Measurements from ENCODE around the gene PIGT. TPM values are rescaled to one million over a fixed set of nuclear protein-coding genes. Genes with fewer than 3 reads are reported as not detected.

Gene PIGT
- total RNA-seq, 1 experiment from 2014 or later, result 101 TPM

DNA sequence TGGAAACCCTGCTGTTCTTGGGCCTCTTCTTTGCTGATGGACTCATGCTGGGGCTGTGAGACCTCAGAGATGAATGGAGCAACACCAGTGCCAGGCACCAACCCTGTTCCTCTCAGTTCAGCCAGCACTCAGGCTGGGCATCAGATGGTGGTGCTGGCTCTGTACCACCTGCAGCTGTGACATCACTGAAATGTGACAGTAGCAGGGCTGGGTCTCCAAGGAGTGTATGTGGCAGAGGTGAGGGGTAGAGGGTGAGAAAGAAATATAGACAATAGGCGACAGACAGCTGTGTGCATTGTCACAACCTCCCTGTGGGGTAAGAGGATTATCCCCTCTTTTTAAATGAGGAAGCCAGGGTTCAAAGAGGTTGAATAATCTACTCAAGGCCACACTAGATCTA, 37.8 kb upstream of the PIGT start, which contains the start of gene TP53TG5:
TSS of gene TP53TG5 (minus strand) at position 135 of the 400 bp plus-strand sequence. CDS start at position 46, 89 bp downstream.
- no peak within 1 kb of the TSS for H3K4me2 ChIP-seq
- DNase-seq, result no peak
- ChIA-PET CTCF (no interaction called here), POLR2A (ENCODE audit: unreplicated experiment) (no interaction called here)
- H4K20me1 ChIP-seq (ENCODE audit: insufficient read depth), result no peaks in the 10 kb centered on the region
- intact Hi-C loops (cut with micrococcal nuclease; ENCODE audit: unreplicated experiment), result no loop called here
- no peaks in the 10 kb centered on the region for H3K36me3 ChIP-seq (ENCODE audit: low read depth)
- no peaks in the 10 kb centered on the region for H3K9me3 ChIP-seq (ENCODE audit: insufficient read depth, low read depth)
- H3K4me1 ChIP-seq (replicated peaks; ENCODE audit: insufficient read depth), result no peaks in the 10 kb centered on the region
- H3F3A ChIP-seq (ENCODE audit: insufficient read depth, low read depth), result no peaks in the 10 kb centered on the region; the same call in 1 of the 2 replicates
- no peaks in the 10 kb centered on the region for H3K27me3 ChIP-seq (ENCODE audit: insufficient read depth, low read depth)
- H3K79me2 ChIP-seq (ENCODE audit: low read depth), result no peaks in the 10 kb centered on the region
- H3K4me3 ChIP-seq, result no peak within 1 kb of the TSS
- no peak for TF ChIP-seq EZH2 (IDR thresholded peaks at IDR 0.05; ENCODE audit: low read depth)
- TF ChIP-seq, protein P1, sequence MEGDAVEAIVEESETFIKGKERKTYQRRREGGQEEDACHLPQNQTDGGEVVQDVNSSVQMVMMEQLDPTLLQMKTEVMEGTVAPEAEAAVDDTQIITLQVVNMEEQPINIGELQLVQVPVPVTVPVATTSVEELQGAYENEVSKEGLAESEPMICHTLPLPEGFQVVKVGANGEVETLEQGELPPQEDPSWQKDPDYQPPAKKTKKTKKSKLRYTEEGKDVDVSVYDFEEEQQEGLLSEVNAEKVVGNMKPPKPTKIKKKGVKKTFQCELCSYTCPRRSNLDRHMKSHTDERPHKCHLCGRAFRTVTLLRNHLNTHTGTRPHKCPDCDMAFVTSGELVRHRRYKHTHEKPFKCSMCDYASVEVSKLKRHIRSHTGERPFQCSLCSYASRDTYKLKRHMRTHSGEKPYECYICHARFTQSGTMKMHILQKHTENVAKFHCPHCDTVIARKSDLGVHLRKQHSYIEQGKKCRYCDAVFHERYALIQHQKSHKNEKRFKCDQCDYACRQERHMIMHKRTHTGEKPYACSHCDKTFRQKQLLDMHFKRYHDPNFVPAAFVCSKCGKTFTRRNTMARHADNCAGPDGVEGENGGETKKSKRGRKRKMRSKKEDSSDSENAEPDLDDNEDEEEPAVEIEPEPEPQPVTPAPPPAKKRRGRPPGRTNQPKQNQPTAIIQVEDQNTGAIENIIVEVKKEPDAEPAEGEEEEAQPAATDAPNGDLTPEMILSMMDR (conservative IDR thresholded peaks at IDR 0.05), result no peak
- no TSS peak for BruUV-seq (replicated peaks)
- no peaks in the 10 kb centered on the region for H3K9me2 ChIP-seq (ENCODE audit: insufficient read depth)
- no peak within 1 kb of the TSS for H2AFZ ChIP-seq
- no peak within 1 kb of the TSS for H3K27ac ChIP-seq

DNA sequence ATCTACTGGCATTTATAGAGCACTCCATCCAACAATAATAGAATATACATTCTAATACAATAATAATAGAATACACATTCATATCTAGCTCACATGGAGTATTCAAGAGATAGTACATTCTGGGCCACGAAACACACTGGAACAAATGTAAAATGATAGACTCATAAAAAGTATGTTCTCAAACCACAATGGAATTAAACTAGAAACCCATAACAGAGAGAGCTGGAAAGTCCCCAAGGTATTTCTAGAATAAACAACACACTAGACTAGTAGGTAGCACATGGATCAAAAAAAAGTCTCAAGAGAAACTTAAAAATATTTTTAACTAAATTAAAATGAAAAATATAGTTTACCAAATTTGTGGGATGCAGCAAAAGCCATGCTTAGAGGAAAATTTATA, 28.7 kb upstream of the PIGT start:
- no peaks in the 10 kb centered on the region for H3K79me2 ChIP-seq (ENCODE audit: low read depth)
- H3K4me1 ChIP-seq (replicated peaks; ENCODE audit: insufficient read depth), result no peaks in the 10 kb centered on the region
- H2AFZ ChIP-seq, result no peak overlapping the region
- no peaks in the 10 kb centered on the region for H4K20me1 ChIP-seq (ENCODE audit: insufficient read depth)
- no peak overlapping the region for H3K27ac ChIP-seq
- ChIA-PET CTCF (interaction anchor here (0.6 kb wide), 1 partner anchor 52 kb away, joined by 3 read pairs; no protein-coding TSS in a partner anchor), POLR2A (ENCODE audit: unreplicated experiment) (no interaction called here)
- H3K4me3 ChIP-seq, result no peak overlapping the region
- intact Hi-C loops (cut with micrococcal nuclease; ENCODE audit: unreplicated experiment), result no loop called here
- no peaks in the 10 kb centered on the region for H3K9me3 ChIP-seq (ENCODE audit: insufficient read depth, low read depth)
- no peaks in the 10 kb centered on the region for H3K36me3 ChIP-seq (ENCODE audit: low read depth)
- no peak for TF ChIP-seq EZH2 (IDR thresholded peaks at IDR 0.05; ENCODE audit: low read depth)
- TF ChIP-seq, protein P1 (conservative IDR thresholded peaks at IDR 0.05), result no peak
- H3K9me2 ChIP-seq (ENCODE audit: insufficient read depth), result no peaks in the 10 kb centered on the region
- BruUV-seq (replicated peaks), result no TSS peak
- no peaks in the 10 kb centered on the region for H3F3A ChIP-seq (ENCODE audit: insufficient read depth, low read depth)
- no peak for DNase-seq
- H3K4me2 ChIP-seq, result no peak overlapping the region
- H3K27me3 ChIP-seq (ENCODE audit: insufficient read depth, low read depth), result no peaks in the 10 kb centered on the region

DNA sequence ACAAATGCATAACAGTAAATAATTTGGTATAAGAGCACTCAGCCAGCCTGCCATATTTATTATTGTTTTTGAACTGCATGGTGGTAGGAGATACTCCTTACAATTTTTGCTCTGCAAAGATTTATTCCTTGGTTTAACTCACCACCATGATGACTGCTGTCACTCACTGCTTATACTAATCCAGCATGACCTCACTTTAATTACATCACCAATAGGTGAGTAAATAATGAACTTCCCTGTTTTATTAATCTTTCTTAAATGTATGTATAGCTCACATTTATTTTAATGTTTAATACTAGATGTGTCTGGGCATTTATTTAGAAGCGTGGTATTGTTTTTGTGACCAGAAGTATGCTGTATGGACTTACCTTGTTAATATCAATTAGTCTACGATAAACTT, 25.0 kb upstream of the PIGT start:
- H3K36me3 ChIP-seq (ENCODE audit: low read depth), result no peaks in the 10 kb centered on the region
- H3K27me3 ChIP-seq (ENCODE audit: insufficient read depth, low read depth), result no peaks in the 10 kb centered on the region
- no peak for DNase-seq
- no peaks in the 10 kb centered on the region for H3K9me2 ChIP-seq (ENCODE audit: insufficient read depth)
- POLR2A ChIA-PET (ENCODE audit: unreplicated experiment), result no interaction called here
- no peaks in the 10 kb centered on the region for H3F3A ChIP-seq (ENCODE audit: insufficient read depth, low read depth)
- no peaks in the 10 kb centered on the region for H3K9me3 ChIP-seq (ENCODE audit: insufficient read depth, low read depth)
- H2AFZ ChIP-seq, result no peak overlapping the region
- no peaks in the 10 kb centered on the region for H4K20me1 ChIP-seq (ENCODE audit: insufficient read depth)
- no peaks in the 10 kb centered on the region for H3K79me2 ChIP-seq (ENCODE audit: low read depth)
- CTCF ChIA-PET, result no interaction called here
- no peak overlapping the region for H3K27ac ChIP-seq
- no peak overlapping the region for H3K4me3 ChIP-seq
- no TSS peak for BruUV-seq (replicated peaks)
- TF ChIP-seq EZH2 (IDR thresholded peaks at IDR 0.05; ENCODE audit: low read depth), result no peak
- TF ChIP-seq, protein P1 (conservative IDR thresholded peaks at IDR 0.05), result no peak
- no peaks in the 10 kb centered on the region for H3K4me1 ChIP-seq (replicated peaks; ENCODE audit: insufficient read depth)
- H3K4me2 ChIP-seq, result no peak overlapping the region
- intact Hi-C loops (cut with micrococcal nuclease; ENCODE audit: unreplicated experiment), result no loop called here
